Measurements from ENCODE around the gene LGALS1.

LGALS1 gene

GRCh38 chr22:37705205-37705604, 29.8 kb downstream of the LGALS1 start:
- CTCF ChIA-PET, result interaction anchor here (0.8 to 1.4 kb wide), 3 partner anchors 22 to 51 kb away, joined by 3 read pairs; no protein-coding TSS in a partner anchor
- 95% methylated on average over 2 of the region's 3 CpGs for WGBS (ENCODE audit: insufficient coverage)

GRCh38 chr22:37708580-37709444, 33.4 kb downstream of the LGALS1 start:
- peaks cover 0 to 5% (median 2%) of the 10 kb centered on the region in 4 experiments for H3K4me1 ChIP-seq (ENCODE audit: control extremely low read depth in 1 of 4, control insufficient read depth in 4 of 4, insufficient read depth in 4 of 4, low read length in 3 of 4)
- no peak for DNase-seq
- POLR2A ChIA-PET, result no interaction called here

More at GRCh38 chr22:37705205-37705604, 29.8 kb downstream of the LGALS1 start:
- POLR2A ChIA-PET, result no interaction called here
- Histone ChIP-seq H3K4me3 (ENCODE audit: control insufficient read depth in 1 of 7, extremely low read depth in 1 of 7, insufficient read depth in 4 of 7, low read depth in 2 of 7, low read length in 6 of 7) (no peak overlapping the region), H3K9me3 (ENCODE audit: control extremely low read depth in 1 of 5, control insufficient read depth in 4 of 5, insufficient read depth in 2 of 5, low read depth in 1 of 5, low read length in 4 of 5) (no peaks in the 10 kb centered on the region), H3K36me3 (ENCODE audit: control insufficient read depth in 4 of 4, insufficient read depth in 4 of 4, low read length in 3 of 4) (peaks cover 0 to 2% (median 0%) of the 10 kb centered on the region in 4 experiments), H3K4me1 (ENCODE audit: control extremely low read depth in 1 of 4, control insufficient read depth in 4 of 4, insufficient read depth in 4 of 4, low read length in 3 of 4) (peaks cover 0 to 10% (median 5%) of the 10 kb centered on the region in 4 experiments), H3K27me3 (replicated peaks in 2 of 5; ENCODE audit: control insufficient read depth in 4 of 5, insufficient read depth in 5 of 5, low read length in 4 of 5) (no peaks in the 10 kb centered on the region), H3K27ac (ENCODE audit: insufficient read depth in 1 of 2, low read depth in 1 of 2, low read length in 2 of 2, poor library complexity in 1 of 2, severe bottlenecking in 2 of 2) (no peak overlapping the region)
- no peak for DNase-seq

GRCh38 chr22:37709445-37709765, 34.0 kb downstream of the LGALS1 start:
- Histone ChIP-seq H3K27ac (ENCODE audit: insufficient read depth in 1 of 2, low read depth in 1 of 2, low read length in 2 of 2, poor library complexity in 1 of 2, severe bottlenecking in 2 of 2) (no peak overlapping the region), H3K27me3 (replicated peaks in 2 of 5; ENCODE audit: control insufficient read depth in 4 of 5, insufficient read depth in 5 of 5, low read length in 4 of 5) (no peaks in the 10 kb centered on the region), H3K36me3 (ENCODE audit: control insufficient read depth in 4 of 4, insufficient read depth in 4 of 4, low read length in 3 of 4) (no peaks in the 10 kb centered on the region), H3K9me3 (ENCODE audit: control extremely low read depth in 1 of 5, control insufficient read depth in 4 of 5, insufficient read depth in 2 of 5, low read depth in 1 of 5, low read length in 4 of 5) (no peaks in the 10 kb centered on the region), H3K4me1 (ENCODE audit: control extremely low read depth in 1 of 4, control insufficient read depth in 4 of 4, insufficient read depth in 4 of 4, low read length in 3 of 4) (peaks cover 0 to 5% (median 2%) of the 10 kb centered on the region in 4 experiments), H3K4me3 (ENCODE audit: control insufficient read depth in 1 of 7, extremely low read depth in 1 of 7, insufficient read depth in 4 of 7, low read depth in 2 of 7, low read length in 6 of 7) (no peak overlapping the region)
- ChIA-PET CTCF (interaction anchor here (1.2 kb wide), 1 partner anchor 24 kb away, joined by 4 read pairs; no protein-coding TSS in a partner anchor), POLR2A (no interaction called here)
- no peak for DNase-seq
- 98% methylated on average over 8 of the region's 15 CpGs for WGBS (ENCODE audit: insufficient coverage)

More at GRCh38 chr22:37708580-37709444, 33.4 kb downstream of the LGALS1 start:
- WGBS (ENCODE audit: insufficient coverage), result 68% methylated on average over 24 of the region's 25 CpGs
- Histone ChIP-seq H3K4me3 (ENCODE audit: control insufficient read depth in 1 of 7, extremely low read depth in 1 of 7, insufficient read depth in 4 of 7, low read depth in 2 of 7, low read length in 6 of 7) (no peak overlapping the region), H3K9me3 (ENCODE audit: control extremely low read depth in 1 of 5, control insufficient read depth in 4 of 5, insufficient read depth in 2 of 5, low read depth in 1 of 5, low read length in 4 of 5) (no peaks in the 10 kb centered on the region), H3K27me3 (replicated peaks in 2 of 5; ENCODE audit: control insufficient read depth in 4 of 5, insufficient read depth in 5 of 5, low read length in 4 of 5) (no peaks in the 10 kb centered on the region), H3K36me3 (ENCODE audit: control insufficient read depth in 4 of 4, insufficient read depth in 4 of 4, low read length in 3 of 4) (no peaks in the 10 kb centered on the region), H3K27ac (ENCODE audit: insufficient read depth in 1 of 2, low read depth in 1 of 2, low read length in 2 of 2, poor library complexity in 1 of 2, severe bottlenecking in 2 of 2) (no peak overlapping the region)
- CTCF ChIA-PET, result interaction anchor here (1.2 kb wide), 2 partner anchors 25 to 28 kb away, joined by 3 to 4 read pairs; no protein-coding TSS in a partner anchor

GRCh38 chr22:37710675-37711074, 35.2 kb downstream of the LGALS1 start:
- 100% methylated on average over 3 of the region's 3 CpGs for WGBS (ENCODE audit: insufficient coverage)
- H3K27me3 ChIP-seq (replicated peaks in 2 of 5; ENCODE audit: control insufficient read depth in 4 of 5, insufficient read depth in 5 of 5, low read length in 4 of 5), result no peaks in the 10 kb centered on the region
- POLR2A ChIA-PET, result no interaction called here
- no peak overlapping the region for H3K4me3 ChIP-seq (ENCODE audit: control insufficient read depth in 1 of 7, extremely low read depth in 1 of 7, insufficient read depth in 4 of 7, low read depth in 2 of 7, low read length in 6 of 7)
- H3K4me1 ChIP-seq (ENCODE audit: control extremely low read depth in 1 of 4, control insufficient read depth in 4 of 4, insufficient read depth in 4 of 4, low read length in 3 of 4), result peaks cover 0 to 5% (median 2%) of the 10 kb centered on the region in 4 experiments
- H3K36me3 ChIP-seq (ENCODE audit: control insufficient read depth in 4 of 4, insufficient read depth in 4 of 4, low read length in 3 of 4), result peaks cover 0 to 2% (median 0%) of the 10 kb centered on the region in 4 experiments
- DNase-seq, result no peak
- CTCF ChIA-PET, result interaction anchor here (0.9 to 1.1 kb wide), 3 partner anchors 20 to 68 kb away, joined by 3 to 4 read pairs (median 3); no protein-coding TSS in a partner anchor
- no peak overlapping the region for H3K27ac ChIP-seq (ENCODE audit: insufficient read depth in 1 of 2, low read depth in 1 of 2, low read length in 2 of 2, poor library complexity in 1 of 2, severe bottlenecking in 2 of 2)
- H3K9me3 ChIP-seq (ENCODE audit: control extremely low read depth in 1 of 5, control insufficient read depth in 4 of 5, insufficient read depth in 2 of 5, low read depth in 1 of 5, low read length in 4 of 5), result no peaks in the 10 kb centered on the region

- no peak for DNase-seq
- WGBS (ENCODE audit: insufficient coverage), result 98% methylated on average over 5 of the region's 10 CpGs
- H3K36me3 ChIP-seq (ENCODE audit: control insufficient read depth in 4 of 4, insufficient read depth in 4 of 4, low read length in 3 of 4), result peaks cover 0 to 4% (median 0%) of the 10 kb centered on the region in 4 experiments
- peaks cover 0 to 5% (median 2%) of the 10 kb centered on the region in 4 experiments for H3K4me1 ChIP-seq (ENCODE audit: control extremely low read depth in 1 of 4, control insufficient read depth in 4 of 4, insufficient read depth in 4 of 4, low read length in 3 of 4)
- no peak overlapping the region for H3K27ac ChIP-seq (ENCODE audit: insufficient read depth in 1 of 2, low read depth in 1 of 2, low read length in 2 of 2, poor library complexity in 1 of 2, severe bottlenecking in 2 of 2)
- no peaks in the 10 kb centered on the region for H3K27me3 ChIP-seq (replicated peaks in 2 of 5; ENCODE audit: control insufficient read depth in 4 of 5, insufficient read depth in 5 of 5, low read length in 4 of 5)
- CTCF ChIA-PET, result interaction anchor here (0.6 to 1.7 kb wide), 6 partner anchors 14 to 69 kb away, joined by 3 to 5 read pairs (median 3); partner anchors contain the start of gene TRIOBP
- POLR2A ChIA-PET, result interaction anchor here (0.6 to 0.7 kb wide), 2 partner anchors 12 to 132 kb away, joined by 3 read pairs; no protein-coding TSS in a partner anchor
- no peaks in the 10 kb centered on the region for H3K9me3 ChIP-seq (ENCODE audit: control extremely low read depth in 1 of 5, control insufficient read depth in 4 of 5, insufficient read depth in 2 of 5, low read depth in 1 of 5, low read length in 4 of 5)
- H3K4me3 ChIP-seq (ENCODE audit: control insufficient read depth in 1 of 7, extremely low read depth in 1 of 7, insufficient read depth in 4 of 7, low read depth in 2 of 7, low read length in 6 of 7), result no peak overlapping the region
These were observed 36.1 kb downstream of the LGALS1 start for GRCh38 chr22:37711490-37711889.

- Histone ChIP-seq H3K9me3 (ENCODE audit: control extremely low read depth in 1 of 5, control insufficient read depth in 4 of 5, insufficient read depth in 2 of 5, low read depth in 1 of 5, low read length in 4 of 5) (no peaks in the 10 kb centered on the region), H3K36me3 (ENCODE audit: control insufficient read depth in 4 of 4, insufficient read depth in 4 of 4, low read length in 3 of 4) (peaks cover 0 to 4% (median 0%) of the 10 kb centered on the region in 4 experiments), H3K27me3 (replicated peaks in 2 of 5; ENCODE audit: control insufficient read depth in 4 of 5, insufficient read depth in 5 of 5, low read length in 4 of 5) (no peaks in the 10 kb centered on the region), H3K4me3 (ENCODE audit: control insufficient read depth in 1 of 7, extremely low read depth in 1 of 7, insufficient read depth in 4 of 7, low read depth in 2 of 7, low read length in 6 of 7) (no peak overlapping the region), H3K4me1 (ENCODE audit: control extremely low read depth in 1 of 4, control insufficient read depth in 4 of 4, insufficient read depth in 4 of 4, low read length in 3 of 4) (peaks cover 0 to 2% (median 1%) of the 10 kb centered on the region in 4 experiments), H3K27ac (ENCODE audit: insufficient read depth in 1 of 2, low read depth in 1 of 2, low read length in 2 of 2, poor library complexity in 1 of 2, severe bottlenecking in 2 of 2) (no peak overlapping the region)
- POLR2A ChIA-PET, result interaction anchor here (0.6 kb wide), 1 partner anchor 14 kb away, joined by 4 read pairs; no protein-coding TSS in a partner anchor
- no peak for DNase-seq
- CTCF ChIA-PET, result no interaction called here
- WGBS (ENCODE audit: insufficient coverage), result 97% methylated on average over 7 of the region's 7 CpGs
These were observed 38.3 kb downstream of the LGALS1 start for GRCh38 chr22:37713761-37714160.

- peaks cover 0 to 2% (median 0%) of the 10 kb centered on the region in 4 experiments for H3K4me1 ChIP-seq (ENCODE audit: control extremely low read depth in 1 of 4, control insufficient read depth in 4 of 4, insufficient read depth in 4 of 4, low read length in 3 of 4)
- H3K27me3 ChIP-seq (replicated peaks in 2 of 5; ENCODE audit: control insufficient read depth in 4 of 5, insufficient read depth in 5 of 5, low read length in 4 of 5), result no peaks in the 10 kb centered on the region
- ChIA-PET CTCF (interaction anchor here (1.1 kb wide), 1 partner anchor 71 kb away, joined by 3 read pairs; no protein-coding TSS in a partner anchor), POLR2A (no interaction called here)
- no peak overlapping the region for H3K4me3 ChIP-seq (ENCODE audit: control insufficient read depth in 1 of 7, extremely low read depth in 1 of 7, insufficient read depth in 4 of 7, low read depth in 2 of 7, low read length in 6 of 7)
- H3K27ac ChIP-seq (ENCODE audit: insufficient read depth in 1 of 2, low read depth in 1 of 2, low read length in 2 of 2, poor library complexity in 1 of 2, severe bottlenecking in 2 of 2), result no peak overlapping the region
- H3K36me3 ChIP-seq (ENCODE audit: control insufficient read depth in 4 of 4, insufficient read depth in 4 of 4, low read length in 3 of 4), result peaks cover 0 to 4% (median 0%) of the 10 kb centered on the region in 4 experiments
- 100% methylated on average over 2 of the region's 2 CpGs for WGBS (ENCODE audit: insufficient coverage)
- no peak for DNase-seq
- H3K9me3 ChIP-seq (ENCODE audit: control extremely low read depth in 1 of 5, control insufficient read depth in 4 of 5, insufficient read depth in 2 of 5, low read depth in 1 of 5, low read length in 4 of 5), result no peaks in the 10 kb centered on the region
These were observed 39.2 kb downstream of the LGALS1 start for GRCh38 chr22:37714634-37715033.

All from common myeloid progenitor, CD34-positive (primary cell).